8988T (cell line): ENCODE data around the gene CSF1R.
A peak's percentile ranks its signal among the peaks of the same experiment; 100 is the strongest.
"Not testable (repeated sequence)": the region's sequence is repeated elsewhere in the genome, so short reads cannot be mapped to it uniquely, and the experiment has no call there.

ENCODE experiments used
- DNase-seq: peaks from one replicate; pipeline ENCODE4 v3.0.0; 2011

Gene CSF1R

GRCh38 chr5:150103678-150104549 lies 17.6 kb upstream of the CSF1R start:
- DNase-seq, result no peak

- DNase-seq, result no peak
Measured at GRCh38 chr5:150101023-150101422, 14.7 kb upstream of the CSF1R start.

- DNase-seq, result no peak
Measured at GRCh38 chr5:150097152-150097551, 10.8 kb upstream of the CSF1R start.

- DNase-seq, result no peak
Measured at GRCh38 chr5:150092159-150092787, 5.9 kb upstream of the CSF1R start.

- no peak for DNase-seq
Measured at GRCh38 chr5:150085191-150085912, 1.0 kb downstream of the CSF1R start.

- not testable (repeated sequence) for DNase-seq
Measured at GRCh38 chr5:150084754-150085153, 1.6 kb downstream of the CSF1R start.

GRCh38 chr5:150082889-150083288 lies 3.5 kb downstream of the CSF1R start:
- peak; percentile 3 for DNase-seq

GRCh38 chr5:150082374-150082773 lies 4.0 kb downstream of the CSF1R start:
- DNase-seq, result peak; percentile 5

GRCh38 chr5:150081541-150082283 lies 4.6 kb downstream of the CSF1R start:
- peak; percentile 5 for DNase-seq

- DNase-seq, result peak; percentile 1
Measured at GRCh38 chr5:150080696-150081435, 5.5 kb downstream of the CSF1R start.

GRCh38 chr5:150079909-150080461 lies 6.4 kb downstream of the CSF1R start:
- no peak for DNase-seq

- peak; percentile 5 for DNase-seq
Measured at GRCh38 chr5:150078802-150079689, 7.3 kb downstream of the CSF1R start.

- peak; percentile 11 for DNase-seq
Measured at GRCh38 chr5:150077996-150078801, 8.2 kb downstream of the CSF1R start.

GRCh38 chr5:150077060-150077459 lies 9.3 kb downstream of the CSF1R start:
- DNase-seq, result peak; percentile 4

- peak; percentile 39 for DNase-seq
Measured at GRCh38 chr5:150075806-150076205, 10.5 kb downstream of the CSF1R start.

GRCh38 chr5:150075233-150075632 lies 11.1 kb downstream of the CSF1R start:
- peak; percentile 1 for DNase-seq

- no peak for DNase-seq
Measured at GRCh38 chr5:150073677-150074076, 12.7 kb downstream of the CSF1R start.

- peak; percentile 3 for DNase-seq
Measured at GRCh38 chr5:150073086-150073625, 13.2 kb downstream of the CSF1R start.

- DNase-seq, result no peak
Measured at GRCh38 chr5:150070821-150071220, 15.5 kb downstream of the CSF1R start.
